Mucosa of descending colon (tissue), 3 donors: ENCODE results near the gene GRIK5. TPM values are rescaled to one million over a fixed set of nuclear protein-coding genes. Genes with fewer than 3 reads are reported as not detected.
"Not testable (repeated sequence)": the region's sequence is repeated elsewhere in the genome, so short reads cannot be mapped to it uniquely, and the experiment has no call there.

Experiments used
- ATAC-seq: fragments of 200-7000 bp; cut with Tn5 transposase; one replicate; pipeline ENCODE4 v1.9.1; 2020; ENCODE audit warnings: mild to moderate bottlenecking, moderate library complexity
- DNase-seq, 3 donors: peaks; one replicate each; pipeline ENCODE4 v3.0.0-alpha.2; 2020
- H3K36me3 ChIP-seq: fragments of 200-600 bp; one replicate; pipeline ENCODE4 v1.8.0; 2021; ENCODE audit warnings: low read depth, mild to moderate bottlenecking
- H3K4me1 ChIP-seq: fragments of 200-600 bp; one replicate; pipeline ENCODE4 v1.8.0; 2021; ENCODE audit warnings: low read depth, mild to moderate bottlenecking
- H3K4me3 ChIP-seq: fragments of 200-600 bp; one replicate; pipeline ENCODE4 v1.8.0; 2021; ENCODE audit warnings: mild to moderate bottlenecking
- H3K9me3 ChIP-seq: fragments of 200-600 bp; one replicate; pipeline ENCODE4 v1.8.0; 2021; ENCODE audit warnings: mild to moderate bottlenecking
- intact Hi-C, 2 donors: fragments of 100-400 bp; cut with DNase I in 1 of 2; cut with micrococcal nuclease in 1 of 2; formaldehyde crosslinking; loops; one replicate each; pipeline versions ENCODE4 v1.11.0 to v1.11.1; 2022; cut with DNase I, micrococcal nuclease
- total RNA-seq, 3 donors: library from RNA; stranded (reverse); fragmentation: NEBNext Ultra II Directional in 2 of 3; extraction: Animal tissue kit (Norgen Biotek cat#: 25700) in 2 of 3; gene quantifications; one replicate each; pipeline versions ENCODE4 v1.2.1 to v1.2.4, GENCODE V29; 2021 to 2023
- TF ChIP-seq, protein P1 (sequence below): fragments of 200-600 bp; IDR thresholded peaks from one replicate; pipeline ENCODE4 v1.8.0; 2022; ENCODE audit warnings: antibody characterized with exemption, mild to moderate bottlenecking
- donor health status: DM: no; HTN: no; CAD: no; lungs with moderate emphysema.
- donor health status: DM: no; HTN: no; CAD: no.
- donor health status: DM: no; HTN: yes; CAD: no.

GRIK5 gene
- total RNA-seq, 3 donors from 2014 or later = 0.67 to 25.8 (median 2.0) TPM

- intact Hi-C loops = no loop called here
- Histone ChIP-seq H3K36me3 (no peaks in the 10 kb centered on the region), H3K4me3 (no peak overlapping the region), H3K9me3 (no peaks in the 10 kb centered on the region), H3K4me1 (peaks cover 6% of the 10 kb centered on the region)
- ATAC-seq = no peak
- peak in 1 of 3 donors; percentile 12 for DNase-seq
- TF ChIP-seq, protein P1, sequence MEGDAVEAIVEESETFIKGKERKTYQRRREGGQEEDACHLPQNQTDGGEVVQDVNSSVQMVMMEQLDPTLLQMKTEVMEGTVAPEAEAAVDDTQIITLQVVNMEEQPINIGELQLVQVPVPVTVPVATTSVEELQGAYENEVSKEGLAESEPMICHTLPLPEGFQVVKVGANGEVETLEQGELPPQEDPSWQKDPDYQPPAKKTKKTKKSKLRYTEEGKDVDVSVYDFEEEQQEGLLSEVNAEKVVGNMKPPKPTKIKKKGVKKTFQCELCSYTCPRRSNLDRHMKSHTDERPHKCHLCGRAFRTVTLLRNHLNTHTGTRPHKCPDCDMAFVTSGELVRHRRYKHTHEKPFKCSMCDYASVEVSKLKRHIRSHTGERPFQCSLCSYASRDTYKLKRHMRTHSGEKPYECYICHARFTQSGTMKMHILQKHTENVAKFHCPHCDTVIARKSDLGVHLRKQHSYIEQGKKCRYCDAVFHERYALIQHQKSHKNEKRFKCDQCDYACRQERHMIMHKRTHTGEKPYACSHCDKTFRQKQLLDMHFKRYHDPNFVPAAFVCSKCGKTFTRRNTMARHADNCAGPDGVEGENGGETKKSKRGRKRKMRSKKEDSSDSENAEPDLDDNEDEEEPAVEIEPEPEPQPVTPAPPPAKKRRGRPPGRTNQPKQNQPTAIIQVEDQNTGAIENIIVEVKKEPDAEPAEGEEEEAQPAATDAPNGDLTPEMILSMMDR = no peak
These were observed 74.7 kb downstream of the GRIK5 start for GRCh38 chr19:41994994-41995958.

DNA sequence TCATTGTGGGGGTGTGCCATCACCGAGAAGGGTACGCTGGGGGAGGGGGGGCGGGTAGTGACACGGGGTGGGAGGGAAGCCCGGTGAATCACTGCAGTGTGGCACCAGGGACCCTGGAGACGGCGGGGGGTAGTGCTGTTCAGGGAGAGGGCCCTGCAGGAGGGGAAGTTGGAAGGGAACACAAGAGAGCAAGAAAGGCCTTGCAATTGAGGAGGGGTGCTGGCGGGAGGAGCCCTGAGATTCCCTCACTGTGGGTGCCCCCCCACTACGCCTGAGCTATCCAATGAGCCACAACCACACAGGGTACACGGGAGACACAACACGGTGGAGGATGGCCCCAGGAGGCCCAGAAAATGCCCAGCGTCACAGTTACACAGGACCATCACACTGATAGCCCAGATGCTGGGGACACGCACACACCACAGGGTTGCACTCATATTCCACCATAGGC lies 75.5 kb downstream of the GRIK5 start:
- H3K4me1 ChIP-seq = peaks cover 6% of the 10 kb centered on the region
- H3K4me3 ChIP-seq = no peak overlapping the region
- TF ChIP-seq, protein P1 = no peak
- no peaks in the 10 kb centered on the region for H3K9me3 ChIP-seq
- ATAC-seq = no peak
- no peak for DNase-seq
- H3K36me3 ChIP-seq = no peaks in the 10 kb centered on the region
- intact Hi-C loops = no loop called here

DNA sequence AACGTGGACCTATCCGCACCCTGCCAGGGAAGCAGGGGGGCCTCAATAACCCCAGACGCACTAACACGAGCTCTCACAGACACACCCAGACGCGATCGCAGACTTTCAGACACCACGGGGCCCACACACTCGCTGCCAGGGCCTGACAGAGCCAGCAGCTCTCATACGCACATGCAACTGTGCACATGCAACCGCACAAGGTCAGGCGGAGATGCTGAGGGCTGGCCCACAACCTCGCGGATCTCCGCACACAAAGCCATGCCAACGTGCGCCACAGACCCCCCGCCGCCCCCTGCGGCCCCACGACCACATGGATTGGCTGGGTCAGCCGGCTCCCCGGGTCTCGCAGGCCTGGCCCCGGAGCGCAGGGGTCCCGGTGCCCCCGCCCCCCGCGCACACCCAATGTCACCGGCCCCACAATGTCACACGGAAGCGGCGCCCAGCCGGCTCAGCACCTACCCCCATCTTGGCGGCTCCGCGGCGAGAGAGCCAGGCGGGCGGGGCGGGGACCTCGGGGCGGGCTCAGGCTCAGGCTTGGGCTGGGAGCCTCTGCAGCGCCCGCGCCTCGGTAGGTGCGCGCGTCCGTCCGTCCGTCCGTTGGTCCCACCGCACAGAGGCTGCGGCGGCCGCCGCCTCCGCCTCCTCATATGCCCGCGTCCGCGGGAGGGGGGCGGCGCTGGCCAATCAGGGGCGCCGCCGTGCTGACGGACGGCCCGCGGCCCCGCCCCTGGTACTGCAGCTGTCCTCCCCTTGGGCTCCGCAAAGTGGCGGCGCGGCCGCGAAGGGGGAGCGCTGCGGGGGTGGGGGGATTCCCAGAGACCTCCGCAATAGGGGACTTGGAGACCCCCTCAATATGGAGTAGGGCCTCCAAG lies 76.2 kb downstream of the GRIK5 start, which contains the start of gene ATP1A3:
ATP1A3 (minus strand) TSS at position 619 of the 872 bp plus-strand sequence; CDS start at position 465, 154 bp downstream.
- Histone ChIP-seq H3K36me3 (no peaks in the 10 kb centered on the region), H3K4me1 (peaks cover 6% of the 10 kb centered on the region), H3K9me3 (no peaks in the 10 kb centered on the region), H3K4me3 (no peak within 1 kb of the TSS)
- DNase-seq = peak in 2 of 3 donors; percentile 59 to 68
- intact Hi-C loops = no loop called here
- ATAC-seq = peak; percentile 88
- TF ChIP-seq, protein P1 = no peak

- H3K36me3 ChIP-seq, ATAC-seq, H3K4me3 ChIP-seq, H3K9me3 ChIP-seq, H3K4me1 ChIP-seq, DNase-seq, intact Hi-C loops: not testable (repeated sequence)
These were observed 78.0 kb downstream of the GRIK5 start for GRCh38 chr19:41991925-41992569.

DNA sequence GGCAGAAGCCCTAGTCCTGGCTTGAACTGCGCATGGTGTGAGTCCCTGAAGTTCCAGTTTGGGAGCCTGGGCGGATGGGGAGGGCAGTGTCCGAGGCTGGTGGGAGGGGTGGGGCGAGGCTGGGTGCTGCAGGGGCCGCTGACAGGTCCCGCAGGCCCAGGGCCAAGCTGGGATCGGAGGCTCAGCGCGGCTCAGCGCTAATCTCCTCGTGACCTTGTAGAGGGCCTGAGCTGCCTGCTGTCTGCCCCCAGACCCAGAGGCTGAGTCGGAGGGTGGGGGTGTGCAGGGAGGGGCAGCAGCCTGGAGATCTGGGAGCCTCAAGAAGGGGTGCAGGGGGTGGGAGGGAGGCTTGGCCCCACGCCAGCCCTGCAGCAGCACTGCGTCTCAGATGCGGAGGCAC lies 79.0 kb downstream of the GRIK5 start:
- Histone ChIP-seq H3K4me3 (no peak overlapping the region), H3K9me3 (no peaks in the 10 kb centered on the region), H3K36me3 (no peaks in the 10 kb centered on the region), H3K4me1 (peaks cover 6% of the 10 kb centered on the region)
- TF ChIP-seq, protein P1 = no peak
- ATAC-seq = no peak
- intact Hi-C loops = no loop called here
- no peak for DNase-seq
